HepG2 (cell line): ENCODE results near the gene SYNE3. TPM values are rescaled to one million over a fixed set of nuclear protein-coding genes. Genes with fewer than 3 reads are reported as not detected.

ENCODE experiments used
- ASH2L ChIP-seq: fragments of 300-600, 200-600 bp; sonication (generic); IDR thresholded peaks from 2 replicates; pipeline ENCODE4 v1.7.0; 2017; ENCODE audit warnings: low read depth, mild to moderate bottlenecking, moderate library complexity, mixed read lengths, low read length; ENCODE audit not compliant: insufficient read length
- NCOA5 ChIP-seq: sonication (generic); formaldehyde crosslinking; IDR thresholded peaks from 2 replicates; pipeline ENCODE4 v1.4.0; 2020; ENCODE audit warnings: missing genetic modification reagents
- ZMAT3 ChIP-seq: sonication (generic); formaldehyde crosslinking; conservative IDR thresholded peaks from 2 replicates; pipeline ENCODE4 v1.7.0; 2021; ENCODE audit warnings: missing genetic modification reagents
- polyA plus RNA-seq, 8 experiments: library from polyadenylated mRNA; depleted of rRNA in 3 of 8; stranded (reverse) in 7 of 8; unstranded in 1 of 8; fragments of >200 nt; fragmentation: Illumina TruSeq in 4 of 8; extraction: Trizol in 4 of 8; gene quantifications; 2 replicates each; pipeline versions ENCODE4 v1.2.1 to v1.2.3, GENCODE V29; 2011 to 2016; ENCODE audit warnings: low read depth in 4 of 8, missing spikeins in 1 of 8, mixed read lengths in 1 of 8; ENCODE audit not compliant: insufficient read depth in 1 of 8
- total RNA-seq, 5 experiments: library from RNA; depleted of rRNA; stranded (reverse); fragments of >200 nt; fragmentation: Illumina TruSeq; extraction: Trizol; gene quantifications; 2 replicates each; pipeline ENCODE4 v1.2.3, GENCODE V29; 2016; ENCODE audit warnings: low read depth in 1 of 5
- TF ChIP-seq, protein P1 (sequence below): sonication (generic); formaldehyde crosslinking; conservative IDR thresholded peaks from 2 replicates; pipeline ENCODE4 v1.8.0; 2022; ENCODE audit warnings: missing genetic modification reagents
- TF ChIP-seq, protein P2 (sequence below): IDR thresholded peaks from 2 replicates; pipeline ENCODE4 v1.6.1; 2012; ENCODE audit warnings: low read length, improper control_type of control experiment
- TF ChIP-seq, protein P3 (sequence below), 2 experiments: sonication (generic) in 1 of 2; formaldehyde crosslinking in 1 of 2; IDR thresholded peaks; 2 replicates each; pipeline versions ENCODE4 v1.5.1 to v1.6.1; 2011 to 2020; ENCODE audit warnings: borderline replicate concordance in 1 of 2, low read depth in 1 of 2, low read length in 1 of 2, mild to moderate bottlenecking in 1 of 2, missing genetic modification reagents in 1 of 2, moderate library complexity in 1 of 2
- TF ChIP-seq, protein P4 (sequence below): sonication (generic); formaldehyde crosslinking; IDR thresholded peaks from 2 replicates; pipeline ENCODE4 v1.5.1; 2020; ENCODE audit warnings: missing genetic modification reagents, mild to moderate bottlenecking, borderline replicate concordance
- TF ChIP-seq, protein P5 (sequence below): sonication (generic); formaldehyde crosslinking; IDR thresholded peaks from 2 replicates; pipeline ENCODE4 v1.4.0; 2020; ENCODE audit warnings: missing genetic modification reagents, mild to moderate bottlenecking, borderline replicate concordance

The SYNE3 gene
- total and polyA plus RNA-seq, 2 of the 13 experiments (the other 11 are each of a cell fraction or from before 2014, with no cell fraction given) = 7.8 to 8.0 TPM

DNA sequence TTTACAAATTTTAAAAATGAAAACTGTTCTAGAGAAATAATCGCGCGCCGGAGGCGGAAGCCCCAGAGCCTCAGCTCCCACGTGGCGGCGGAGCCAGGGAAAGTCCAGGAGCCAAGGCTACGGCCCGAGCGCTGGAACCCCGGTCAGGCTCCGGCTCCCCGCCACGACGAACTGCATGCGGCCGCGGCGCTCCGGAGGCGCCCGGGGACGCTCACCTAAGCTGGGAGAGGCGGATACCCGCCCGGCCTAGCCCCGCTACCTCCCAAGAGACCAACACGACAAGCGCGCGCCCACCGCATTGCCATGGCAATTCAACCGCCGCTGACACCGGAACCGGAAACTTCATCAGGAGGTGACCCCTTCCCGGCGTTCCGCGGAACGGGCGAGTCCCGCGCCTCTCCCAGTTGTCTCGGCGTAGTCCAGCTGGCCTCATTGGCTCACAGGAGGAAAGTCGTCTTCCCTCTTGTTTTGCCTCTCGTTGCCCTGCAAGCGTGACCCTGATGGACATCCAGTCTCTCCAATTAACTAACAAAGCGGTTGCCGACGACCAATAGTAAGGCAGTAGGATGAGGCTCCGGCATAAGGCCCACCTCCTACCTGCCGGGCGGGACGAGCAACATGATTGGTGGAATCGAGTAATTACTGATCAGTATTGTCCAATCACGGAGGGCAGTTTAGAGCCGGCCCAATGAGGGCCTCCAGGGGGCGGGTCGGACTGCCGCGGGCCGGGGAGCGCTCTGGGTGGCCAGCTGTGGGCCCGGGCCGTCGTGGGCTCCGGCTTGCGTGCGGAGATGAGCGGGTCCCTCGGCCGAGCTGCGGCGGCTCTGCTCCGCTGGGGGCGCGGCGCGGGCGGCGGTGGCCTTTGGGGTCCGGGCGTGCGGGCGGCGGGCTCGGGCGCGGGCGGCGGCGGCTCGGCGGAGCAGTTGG lies 18.1 kb upstream of the SYNE3 start, which contains the start of gene GLRX5 (continued):
- TF ChIP-seq, protein P1, sequence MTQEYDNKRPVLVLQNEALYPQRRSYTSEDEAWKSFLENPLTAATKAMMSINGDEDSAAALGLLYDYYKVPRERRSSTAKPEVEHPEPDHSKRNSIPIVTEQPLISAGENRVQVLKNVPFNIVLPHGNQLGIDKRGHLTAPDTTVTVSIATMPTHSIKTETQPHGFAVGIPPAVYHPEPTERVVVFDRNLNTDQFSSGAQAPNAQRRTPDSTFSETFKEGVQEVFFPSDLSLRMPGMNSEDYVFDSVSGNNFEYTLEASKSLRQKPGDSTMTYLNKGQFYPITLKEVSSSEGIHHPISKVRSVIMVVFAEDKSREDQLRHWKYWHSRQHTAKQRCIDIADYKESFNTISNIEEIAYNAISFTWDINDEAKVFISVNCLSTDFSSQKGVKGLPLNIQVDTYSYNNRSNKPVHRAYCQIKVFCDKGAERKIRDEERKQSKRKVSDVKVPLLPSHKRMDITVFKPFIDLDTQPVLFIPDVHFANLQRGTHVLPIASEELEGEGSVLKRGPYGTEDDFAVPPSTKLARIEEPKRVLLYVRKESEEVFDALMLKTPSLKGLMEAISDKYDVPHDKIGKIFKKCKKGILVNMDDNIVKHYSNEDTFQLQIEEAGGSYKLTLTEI (CRISPR knock-in tag) = no peak
- TF ChIP-seq NCOA5 (CRISPR knock-in tag) (no peak), ASH2L (peak; percentile 87), ZMAT3 (CRISPR knock-in tag) (no peak)
- TF ChIP-seq, protein P2, sequence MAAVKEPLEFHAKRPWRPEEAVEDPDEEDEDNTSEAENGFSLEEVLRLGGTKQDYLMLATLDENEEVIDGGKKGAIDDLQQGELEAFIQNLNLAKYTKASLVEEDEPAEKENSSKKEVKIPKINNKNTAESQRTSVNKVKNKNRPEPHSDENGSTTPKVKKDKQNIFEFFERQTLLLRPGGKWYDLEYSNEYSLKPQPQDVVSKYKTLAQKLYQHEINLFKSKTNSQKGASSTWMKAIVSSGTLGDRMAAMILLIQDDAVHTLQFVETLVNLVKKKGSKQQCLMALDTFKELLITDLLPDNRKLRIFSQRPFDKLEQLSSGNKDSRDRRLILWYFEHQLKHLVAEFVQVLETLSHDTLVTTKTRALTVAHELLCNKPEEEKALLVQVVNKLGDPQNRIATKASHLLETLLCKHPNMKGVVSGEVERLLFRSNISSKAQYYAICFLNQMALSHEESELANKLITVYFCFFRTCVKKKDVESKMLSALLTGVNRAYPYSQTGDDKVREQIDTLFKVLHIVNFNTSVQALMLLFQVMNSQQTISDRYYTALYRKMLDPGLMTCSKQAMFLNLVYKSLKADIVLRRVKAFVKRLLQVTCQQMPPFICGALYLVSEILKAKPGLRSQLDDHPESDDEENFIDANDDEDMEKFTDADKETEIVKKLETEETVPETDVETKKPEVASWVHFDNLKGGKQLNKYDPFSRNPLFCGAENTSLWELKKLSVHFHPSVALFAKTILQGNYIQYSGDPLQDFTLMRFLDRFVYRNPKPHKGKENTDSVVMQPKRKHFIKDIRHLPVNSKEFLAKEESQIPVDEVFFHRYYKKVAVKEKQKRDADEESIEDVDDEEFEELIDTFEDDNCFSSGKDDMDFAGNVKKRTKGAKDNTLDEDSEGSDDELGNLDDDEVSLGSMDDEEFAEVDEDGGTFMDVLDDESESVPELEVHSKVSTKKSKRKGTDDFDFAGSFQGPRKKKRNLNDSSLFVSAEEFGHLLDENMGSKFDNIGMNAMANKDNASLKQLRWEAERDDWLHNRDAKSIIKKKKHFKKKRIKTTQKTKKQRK = peak; percentile 92
- TF ChIP-seq, protein P3, sequence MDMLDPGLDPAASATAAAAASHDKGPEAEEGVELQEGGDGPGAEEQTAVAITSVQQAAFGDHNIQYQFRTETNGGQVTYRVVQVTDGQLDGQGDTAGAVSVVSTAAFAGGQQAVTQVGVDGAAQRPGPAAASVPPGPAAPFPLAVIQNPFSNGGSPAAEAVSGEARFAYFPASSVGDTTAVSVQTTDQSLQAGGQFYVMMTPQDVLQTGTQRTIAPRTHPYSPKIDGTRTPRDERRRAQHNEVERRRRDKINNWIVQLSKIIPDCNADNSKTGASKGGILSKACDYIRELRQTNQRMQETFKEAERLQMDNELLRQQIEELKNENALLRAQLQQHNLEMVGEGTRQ (IDR thresholded peaks at IDR 0.05; ENCODE audit: low read depth, low read length) = peak; percentile 32; the same call in 1 of the 2 replicates
- TF ChIP-seq, protein P3 (CRISPR knock-in tag; IDR thresholded peaks at IDR 0.05; ENCODE audit: borderline replicate concordance) = peak; percentile 42
- TF ChIP-seq, protein P4, sequence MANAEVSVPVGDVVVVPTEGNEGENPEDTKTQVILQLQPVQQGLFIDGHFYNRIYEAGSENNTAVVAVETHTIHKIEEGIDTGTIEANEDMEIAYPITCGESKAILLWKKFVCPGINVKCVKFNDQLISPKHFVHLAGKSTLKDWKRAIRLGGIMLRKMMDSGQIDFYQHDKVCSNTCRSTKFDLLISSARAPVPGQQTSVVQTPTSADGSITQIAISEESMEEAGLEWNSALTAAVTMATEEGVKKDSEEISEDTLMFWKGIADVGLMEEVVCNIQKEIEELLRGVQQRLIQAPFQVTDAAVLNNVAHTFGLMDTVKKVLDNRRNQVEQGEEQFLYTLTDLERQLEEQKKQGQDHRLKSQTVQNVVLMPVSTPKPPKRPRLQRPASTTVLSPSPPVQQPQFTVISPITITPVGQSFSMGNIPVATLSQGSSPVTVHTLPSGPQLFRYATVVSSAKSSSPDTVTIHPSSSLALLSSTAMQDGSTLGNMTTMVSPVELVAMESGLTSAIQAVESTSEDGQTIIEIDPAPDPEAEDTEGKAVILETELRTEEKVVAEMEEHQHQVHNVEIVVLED (CRISPR knock-in tag) = peak; percentile 83
- TF ChIP-seq, protein P5, sequence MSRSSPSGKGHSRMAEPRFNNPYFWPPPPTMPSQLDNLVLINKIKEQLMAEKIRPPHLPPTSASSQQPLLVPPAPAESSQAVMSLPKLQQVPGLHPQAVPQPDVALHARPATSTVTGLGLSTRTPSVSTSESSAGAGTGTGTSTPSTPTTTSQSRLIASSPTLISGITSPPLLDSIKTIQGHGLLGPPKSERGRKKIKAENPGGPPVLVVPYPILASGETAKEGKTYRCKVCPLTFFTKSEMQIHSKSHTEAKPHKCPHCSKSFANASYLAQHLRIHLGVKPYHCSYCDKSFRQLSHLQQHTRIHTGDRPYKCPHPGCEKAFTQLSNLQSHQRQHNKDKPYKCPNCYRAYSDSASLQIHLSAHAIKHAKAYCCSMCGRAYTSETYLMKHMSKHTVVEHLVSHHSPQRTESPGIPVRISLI (CRISPR knock-in tag) = peak; percentile 18; the same call in 1 of the 2 replicates
